ENCODE results near the gene SLC2A8.

GRCh38 chr9:127384016-127384730, 12.8 kb upstream of the SLC2A8 start:
- no peak for TF ChIP-seq CTCF (IDR thresholded peaks at IDR 0.05)
- TF ChIP-seq POLR2A (IDR thresholded peaks at IDR 0.05), result no peak

Measured in Peyer's patch (tissue), 4 donors.